Sigmoid colon (tissue), 7 donors: Measurements from ENCODE around the gene PRR12. TPM values are rescaled to one million over a fixed set of nuclear protein-coding genes. Genes with fewer than 3 reads are reported as not detected.

Source experiments
- DNase-seq: peaks from one replicate; pipeline ENCODE4 v3.0.0-alpha.2; 2019
- H3K27ac ChIP-seq, 4 donors: fragments of 200-600 bp; sonication (generic); one replicate each; pipeline ENCODE4 v1.5.1; 2016 to 2019; ENCODE audit warnings: mild to moderate bottlenecking in 1 of 4
- H3K27me3 ChIP-seq, 3 donors: fragments of 200-600 bp; sonication (generic); one replicate each; pipeline ENCODE4 v1.5.1; 2019; ENCODE audit warnings: mild to moderate bottlenecking in 1 of 3
- H3K36me3 ChIP-seq, 4 donors: fragments of 200-600 bp; sonication (generic); one replicate each; pipeline ENCODE4 v1.5.1; 2016 to 2019
- H3K4me1 ChIP-seq, 4 donors: fragments of 200-600 bp; sonication (generic); one replicate each; pipeline ENCODE4 v1.5.1; 2017 to 2019
- H3K4me3 ChIP-seq, 4 donors: fragments of 200-600 bp; sonication (generic); one replicate each; pipeline ENCODE4 v1.5.1; 2017 to 2019; ENCODE audit warnings: mild to moderate bottlenecking in 2 of 4, moderate library complexity in 1 of 4
- H3K9me3 ChIP-seq, 4 donors: fragments of 200-600 bp in 3 of 4; sonication (generic) in 3 of 4; one replicate each; pipeline versions ENCODE4 v1.5.1 to v1.6.1; 2013 to 2019
- CTCF ChIP-seq, 4 experiments: fragments of 450-650 bp in 3 of 4; fragments of 200-600 bp in 1 of 4; IDR thresholded peaks; one replicate each; pipeline ENCODE4 v1.5.1; 2016 to 2019; ENCODE audit warnings: antibody characterized with exemption in 4 of 4, mild to moderate bottlenecking in 3 of 4, moderate library complexity in 2 of 4
- EP300 ChIP-seq, 4 donors: sonication (generic); formaldehyde crosslinking; IDR thresholded peaks; one replicate each; pipeline ENCODE4 v1.6.1; 2017; ENCODE audit warnings: antibody characterized with exemption in 4 of 4
- POLR2A ChIP-seq, 2 donors: fragments of 450-650 bp; IDR thresholded peaks; one replicate each; pipeline ENCODE4 v1.6.1; 2016; ENCODE audit warnings: antibody characterized with exemption in 2 of 2, mild to moderate bottlenecking in 2 of 2, moderate library complexity in 2 of 2
- POLR2AphosphoS5 ChIP-seq, 4 donors: sonication (generic); formaldehyde crosslinking; IDR thresholded peaks; one replicate each; pipeline ENCODE4 v1.6.1; 2017; ENCODE audit warnings: antibody characterized with exemption in 4 of 4
- WGBS, 2 donors: extraction: QIAGEN DNeasy Blood & Tissue Kit; methylation state at CpG; one replicate each; pipeline ENCODE4 v1.1.7; 2013; 5-methylcytosine and 5-hydroxymethylcytosine counted together
- intact Hi-C: fragments of 100-400 bp; cut with DNase I; formaldehyde crosslinking; loops from one replicate; pipeline ENCODE4 v1.15.1; 2023
- polyA plus RNA-seq, 3 donors: library from polyadenylated mRNA; stranded (reverse); fragments of 200-250 nt; gene quantifications; one replicate each; pipeline ENCODE4 v1.2.3, GENCODE V29; 2013
- small RNA-seq, 3 donors: library from RNA; depleted of rRNA; stranded (forward); fragments of <200 nt; gene quantifications; one replicate each; pipeline ENCODE3, GENCODE V24; 2016
- total RNA-seq, 4 donors: library from RNA; depleted of rRNA; stranded (reverse); fragments of >200 nt; gene quantifications; one replicate each; pipeline ENCODE4 v1.1.0, GENCODE V29; 2016
- donor health status: healthy with polysubstance abuse.
- donor health status: Bipolar disorder and iron deficiency.
- donor health status: healthy.

The PRR12 gene
- total and polyA plus RNA-seq, 7 donors, result 3.0 to 20.4 (median 5.7) TPM

DNA sequence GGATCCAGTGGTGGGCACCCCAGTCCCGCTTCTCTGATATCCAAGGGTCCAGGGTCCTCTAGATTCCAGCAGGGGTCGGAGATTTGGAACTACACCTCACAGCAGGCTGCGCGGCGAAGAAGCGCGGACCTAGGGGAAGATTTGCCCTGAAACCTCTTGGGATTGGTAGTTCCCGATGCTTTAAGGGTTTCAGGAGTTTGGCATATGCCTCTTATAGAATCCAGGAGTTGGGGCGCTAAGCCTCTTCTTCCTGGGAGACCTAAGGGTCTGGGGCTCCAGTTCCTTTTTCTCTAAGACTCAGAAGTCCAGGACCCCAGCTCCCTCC, 75.1 kb downstream of the PRR12 start:
- 1% methylated on average over 9 of the region's 9 CpGs for WGBS, 2 donors
- intact Hi-C loops, result no loop called here
- Histone ChIP-seq H3K4me1 (peaks cover 0 to 33% (median 22%) of the 10 kb centered on the region in 4 donors), H3K27ac (peak overlapping the region; percentile 87 to 95 (median 92)), H3K4me3 (peak overlapping the region; percentile 62 to 75 (median 66)), H3K9me3 (no peaks in the 10 kb centered on the region), H3K27me3 (no peaks in the 10 kb centered on the region), H3K36me3 (peaks cover 10 to 30% (median 15%) of the 10 kb centered on the region in 4 donors)
- DNase-seq, result no peak
- TF ChIP-seq CTCF (IDR thresholded peaks at IDR 0.05) (no peak), POLR2AphosphoS5 (IDR thresholded peaks at IDR 0.05) (no peak)

GRCh38 chr19:49667473-49667872, 76.5 kb downstream of the PRR12 start:
- H3K27ac ChIP-seq, result no peak overlapping the region
- H3K27me3 ChIP-seq, result no peaks in the 10 kb centered on the region
- TF ChIP-seq POLR2A (IDR thresholded peaks at IDR 0.05), result no peak
- TF ChIP-seq CTCF (IDR thresholded peaks at IDR 0.05), result no peak
- TF ChIP-seq EP300 (IDR thresholded peaks at IDR 0.05), result no peak
- no peak for TF ChIP-seq POLR2AphosphoS5 (IDR thresholded peaks at IDR 0.05)
- intact Hi-C loops, result no loop called here
- 89 to 93% methylated on average over 2 of the region's 2 CpGs for WGBS, 2 donors
- peaks cover 0 to 39% (median 27%) of the 10 kb centered on the region in 4 donors for H3K4me1 ChIP-seq
- DNase-seq, result no peak
- peaks cover 3 to 16% (median 5%) of the 10 kb centered on the region in 4 donors for H3K36me3 ChIP-seq
- no peaks in the 10 kb centered on the region for H3K9me3 ChIP-seq
- no peak overlapping the region for H3K4me3 ChIP-seq

DNA sequence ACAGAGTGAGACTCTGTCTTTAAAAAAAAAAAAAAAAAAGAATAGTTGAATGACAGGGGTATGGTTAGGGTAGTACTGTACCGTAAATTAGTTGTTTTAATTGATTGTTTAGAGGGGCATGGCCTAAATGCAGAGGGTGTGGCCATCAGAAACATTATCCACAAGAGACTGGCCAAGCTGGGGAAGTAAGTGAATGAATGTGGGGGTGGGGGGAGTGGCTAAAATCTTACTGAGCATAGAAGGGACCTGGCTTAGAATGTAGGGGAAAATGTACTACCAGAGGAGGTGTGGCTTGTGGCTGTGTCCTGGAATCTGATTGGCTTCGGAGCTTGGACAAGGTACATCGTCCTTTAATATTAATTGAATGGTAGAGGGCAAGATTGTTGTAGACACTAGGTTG, 78.5 kb downstream of the PRR12 start:
- peaks cover 0 to 26% (median 17%) of the 10 kb centered on the region in 4 donors for H3K4me1 ChIP-seq
- WGBS, 2 donors, result 92 to 96% methylated on average over 3 of the region's 3 CpGs
- intact Hi-C loops, result no loop called here
- no peaks in the 10 kb centered on the region for H3K9me3 ChIP-seq
- no peak overlapping the region for H3K4me3 ChIP-seq
- H3K36me3 ChIP-seq, result peaks cover 0 to 9% (median 0%) of the 10 kb centered on the region in 4 donors
- H3K27me3 ChIP-seq, result no peaks in the 10 kb centered on the region
- no peak for DNase-seq
- no peak for TF ChIP-seq EP300 (IDR thresholded peaks at IDR 0.05)
- no peak for TF ChIP-seq CTCF (IDR thresholded peaks at IDR 0.05)
- TF ChIP-seq POLR2A (IDR thresholded peaks at IDR 0.05), result no peak
- no peak for TF ChIP-seq POLR2AphosphoS5 (IDR thresholded peaks at IDR 0.05)
- no peak overlapping the region for H3K27ac ChIP-seq

DNA sequence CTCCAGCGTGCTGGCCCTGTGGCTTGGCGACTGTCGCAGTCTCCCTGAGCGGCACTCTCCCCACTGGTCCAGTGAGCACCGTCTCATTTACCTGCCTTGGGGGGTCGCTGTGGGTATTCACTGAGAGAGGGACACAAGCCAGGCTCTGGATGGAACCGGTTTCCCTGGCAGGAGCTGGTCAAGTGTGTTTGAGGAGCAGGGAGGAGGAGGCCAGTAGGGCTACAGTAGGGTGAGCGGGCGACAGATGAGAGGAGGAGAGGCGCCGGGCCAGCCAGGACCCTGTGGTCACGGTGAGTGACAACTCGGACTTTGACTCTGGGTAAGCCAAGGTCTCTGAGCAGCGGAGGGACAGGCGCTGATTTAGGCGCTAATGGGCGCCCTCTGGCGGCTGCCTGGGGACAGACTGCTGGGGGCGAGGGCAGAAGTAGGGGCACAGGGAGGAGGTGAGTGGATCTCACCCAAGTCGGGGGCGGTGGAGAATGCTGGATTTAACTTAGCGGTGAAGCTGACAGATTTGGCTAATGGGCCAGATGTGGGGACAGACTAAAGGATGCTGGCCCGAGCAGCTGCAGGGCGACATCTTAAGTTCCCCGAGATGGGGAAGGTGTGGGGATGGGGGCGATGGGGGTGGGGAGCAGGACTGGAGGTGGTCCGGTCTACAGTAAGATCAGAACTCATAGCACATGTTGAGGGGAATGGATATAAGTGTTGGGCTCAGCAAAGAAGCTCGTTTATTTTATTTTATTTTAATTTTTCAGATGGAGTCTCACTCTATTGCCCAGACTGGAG, 81.3 kb downstream of the PRR12 start:
- peak; percentile 66 to 92 (median 80) for TF ChIP-seq CTCF (IDR thresholded peaks at IDR 0.05)
- TF ChIP-seq EP300 (IDR thresholded peaks at IDR 0.05), result no peak
- H3K4me3 ChIP-seq, result no peak overlapping the region
- 18 to 31% methylated on average over 28 of the region's 28 CpGs for WGBS, 2 donors
- peak; percentile 83 for DNase-seq
- intact Hi-C loops, result no loop called here
- no peaks in the 10 kb centered on the region for H3K27me3 ChIP-seq
- peaks cover 0 to 14% (median 13%) of the 10 kb centered on the region in 4 donors for H3K4me1 ChIP-seq
- H3K9me3 ChIP-seq, result no peaks in the 10 kb centered on the region
- H3K36me3 ChIP-seq, result peaks cover 0 to 9% (median 0%) of the 10 kb centered on the region in 4 donors
- H3K27ac ChIP-seq, result peak overlapping the region in 3 of 4 donors; percentile 46 to 56 (median 53)

Small RNA genes within 50 kb of the gene (small RNA-seq; reads per million reads assigned to genes)
- 0 reads per million in 3 donors for gene RF00019

Other genes starting within 250 kb of the PRR12 start
- gene TEAD2, start 228.8 kb upstream of the PRR12 start, total RNA-seq, result 10 to 100 TPM; 60.6 to 74.9 (median 61.3) TPM
- 10 to 100 TPM in 2 of 3 donors, 1 to 10 TPM in 1; 5.8 to 17.9 (median 10.2) TPM for gene TEAD2, start 228.8 kb upstream of the PRR12 start, polyA plus RNA-seq
- gene DKKL1, start 227.3 kb upstream of the PRR12 start, total RNA-seq, result 1 to 10 TPM in 2 of 4 donors, not detected in 2; 1.8 to 2.0 TPM
- 1 to 10 TPM in 1 of 3 donors, under 1 TPM in 1, not detected in 1; 0.17 to 3.6 TPM for gene DKKL1, start 227.3 kb upstream of the PRR12 start, polyA plus RNA-seq
- gene KASH5, start 202.9 kb upstream of the PRR12 start, total RNA-seq, result not detected
- gene KASH5, start 202.9 kb upstream of the PRR12 start, polyA plus RNA-seq, result under 1 TPM in 1 of 3 donors, not detected in 2; 0.04 TPM
- not detected for gene PTH2, start 167.7 kb upstream of the PRR12 start, total RNA-seq
- not detected for gene PTH2, start 167.7 kb upstream of the PRR12 start, polyA plus RNA-seq
- not detected for gene GFY, start 165.8 kb upstream of the PRR12 start, total RNA-seq
- gene GFY, start 165.8 kb upstream of the PRR12 start, polyA plus RNA-seq, result not detected
- gene SLC17A7, start 149.7 kb upstream of the PRR12 start, total RNA-seq, result 1 to 10 TPM in 1 of 4 donors, under 1 TPM in 2, not detected in 1; 0.28 to 1.4 (median 0.82) TPM
- gene SLC17A7, start 149.7 kb upstream of the PRR12 start, polyA plus RNA-seq, result 1 to 10 TPM in 1 of 3 donors, under 1 TPM in 2; 0.23 to 1.8 (median 0.41) TPM
- 10 to 100 TPM; 62.9 to 99.6 (median 81.4) TPM for gene PIH1D1, start 139.4 kb upstream of the PRR12 start, total RNA-seq
- gene PIH1D1, start 139.4 kb upstream of the PRR12 start, polyA plus RNA-seq, result 100 to 1,000 TPM in 1 of 3 donors, 10 to 100 TPM in 2; 63.6 to 105 (median 65.5) TPM
- gene ALDH16A1, start 138.0 kb upstream of the PRR12 start, total RNA-seq, result 10 to 100 TPM; 14.1 to 25.3 (median 18.1) TPM
- gene ALDH16A1, start 138.0 kb upstream of the PRR12 start, polyA plus RNA-seq, result 10 to 100 TPM; 14.3 to 44.2 (median 18.0) TPM
- gene FLT3LG, start 117.0 kb upstream of the PRR12 start, total RNA-seq, result 10 to 100 TPM in 1 of 4 donors, 1 to 10 TPM in 3; 4.6 to 11.1 (median 6.1) TPM
- gene FLT3LG, start 117.0 kb upstream of the PRR12 start, polyA plus RNA-seq, result 10 to 100 TPM in 2 of 3 donors, 1 to 10 TPM in 1; 2.1 to 18.6 (median 14.9) TPM
- 1,000 to 10,000 TPM; 2,552 to 5,599 (median 4,191) TPM for gene RPL13A, start 103.6 kb upstream of the PRR12 start, total RNA-seq
- gene RPL13A, start 103.6 kb upstream of the PRR12 start, polyA plus RNA-seq, result 1,000 to 10,000 TPM; 4,070 to 6,094 (median 4,207) TPM
- gene RPS11, start 94.7 kb upstream of the PRR12 start, total RNA-seq, result 1,000 to 10,000 TPM; 3,843 to 9,166 (median 6,008) TPM
- gene RPS11, start 94.7 kb upstream of the PRR12 start, polyA plus RNA-seq, result 1,000 to 10,000 TPM; 4,449 to 8,009 (median 5,043) TPM
- 100 to 1,000 TPM; 164 to 203 (median 178) TPM for gene FCGRT, start 78.5 kb upstream of the PRR12 start, total RNA-seq
- gene FCGRT, start 78.5 kb upstream of the PRR12 start, polyA plus RNA-seq, result 100 to 1,000 TPM; 222 to 317 (median 243) TPM
- gene RCN3, start 63.2 kb upstream of the PRR12 start, total RNA-seq, result 10 to 100 TPM; 14.5 to 43.8 (median 20.6) TPM
- gene RCN3, start 63.2 kb upstream of the PRR12 start, polyA plus RNA-seq, result 10 to 100 TPM; 13.6 to 28.2 (median 21.6) TPM
- gene NOSIP, start 10.6 kb upstream of the PRR12 start, total RNA-seq, result 10 to 100 TPM; 47.6 to 67.8 (median 62.3) TPM
- 100 to 1,000 TPM in 2 of 3 donors, 10 to 100 TPM in 1; 96.1 to 123 (median 113) TPM for gene NOSIP, start 10.6 kb upstream of the PRR12 start, polyA plus RNA-seq
- gene PRRG2, start 9.9 kb upstream of the PRR12 start, total RNA-seq, result under 1 TPM in 1 of 4 donors, not detected in 3; 0.71 TPM
- gene PRRG2, start 9.9 kb upstream of the PRR12 start, polyA plus RNA-seq, result 10 to 100 TPM in 2 of 3 donors, 1 to 10 TPM in 1; 7.2 to 18.9 (median 18.3) TPM
- 100 to 1,000 TPM; 105 to 127 (median 125) TPM for gene RRAS, start 49.0 kb downstream of the PRR12 start, total RNA-seq
- gene RRAS, start 49.0 kb downstream of the PRR12 start, polyA plus RNA-seq, result 100 to 1,000 TPM in 2 of 3 donors, 10 to 100 TPM in 1; 79.8 to 139 (median 130) TPM
- 10 to 100 TPM; 10.9 to 21.3 (median 12.5) TPM for gene SCAF1, start 51.0 kb downstream of the PRR12 start, total RNA-seq
- 10 to 100 TPM in 2 of 3 donors, 1 to 10 TPM in 1; 9.0 to 30.8 (median 16.0) TPM for gene SCAF1, start 51.0 kb downstream of the PRR12 start, polyA plus RNA-seq
- 10 to 100 TPM; 28.2 to 59.1 (median 32.6) TPM for gene IRF3, start 74.7 kb downstream of the PRR12 start, total RNA-seq
- gene IRF3, start 74.7 kb downstream of the PRR12 start, polyA plus RNA-seq, result 100 to 1,000 TPM in 1 of 3 donors, 10 to 100 TPM in 2; 50.9 to 125 (median 64.9) TPM
- 1 to 10 TPM; 4.6 to 9.2 (median 6.5) TPM for gene BCL2L12, start 74.8 kb downstream of the PRR12 start, total RNA-seq
- 10 to 100 TPM in 2 of 3 donors, 1 to 10 TPM in 1; 9.0 to 43.6 (median 10.2) TPM for gene BCL2L12, start 74.8 kb downstream of the PRR12 start, polyA plus RNA-seq
- 100 to 1,000 TPM; 106 to 175 (median 160) TPM for gene PRMT1, start 86.1 kb downstream of the PRR12 start, total RNA-seq
- gene PRMT1, start 86.1 kb downstream of the PRR12 start, polyA plus RNA-seq, result 100 to 1,000 TPM in 2 of 3 donors, 10 to 100 TPM in 1; 84.1 to 172 (median 101) TPM
- gene ADM5, start 98.4 kb downstream of the PRR12 start, total RNA-seq, result 1 to 10 TPM in 3 of 4 donors, under 1 TPM in 1; 0.49 to 1.7 (median 1.5) TPM
- gene ADM5, start 98.4 kb downstream of the PRR12 start, polyA plus RNA-seq, result 1 to 10 TPM in 1 of 3 donors, not detected in 2; 3.1 TPM
- gene CPT1C, start 99.9 kb downstream of the PRR12 start, total RNA-seq, result 10 to 100 TPM in 1 of 4 donors, 1 to 10 TPM in 3; 3.6 to 28.5 (median 4.3) TPM
- gene CPT1C, start 99.9 kb downstream of the PRR12 start, polyA plus RNA-seq, result 1 to 10 TPM in 2 of 3 donors, under 1 TPM in 1; 0.69 to 4.2 (median 2.4) TPM
- gene TSKS, start 172.1 kb downstream of the PRR12 start, total RNA-seq, result under 1 TPM in 1 of 4 donors, not detected in 3; 0.83 TPM
- gene TSKS, start 172.1 kb downstream of the PRR12 start, polyA plus RNA-seq, result 1 to 10 TPM in 1 of 3 donors, under 1 TPM in 1, not detected in 1; 0.36 to 1.2 TPM
- gene AP2A1, start 175.8 kb downstream of the PRR12 start, total RNA-seq, result 10 to 100 TPM; 48.5 to 81.1 (median 52.0) TPM
- 10 to 100 TPM; 33.0 to 77.4 (median 40.9) TPM for gene AP2A1, start 175.8 kb downstream of the PRR12 start, polyA plus RNA-seq
- 10 to 100 TPM; 21.0 to 32.9 (median 23.1) TPM for gene FUZ, start 222.1 kb downstream of the PRR12 start, total RNA-seq
- 10 to 100 TPM in 2 of 3 donors, 1 to 10 TPM in 1; 7.4 to 17.4 (median 16.3) TPM for gene FUZ, start 222.1 kb downstream of the PRR12 start, polyA plus RNA-seq
- 10 to 100 TPM; 17.8 to 45.4 (median 22.4) TPM for gene MED25, start 227.1 kb downstream of the PRR12 start, total RNA-seq
- 10 to 100 TPM; 18.0 to 43.5 (median 30.1) TPM for gene MED25, start 227.1 kb downstream of the PRR12 start, polyA plus RNA-seq